CD14-positive monocyte (primary cell): ENCODE measurements around the gene JMJD7. TPM values are rescaled to one million over a fixed set of nuclear protein-coding genes. Genes with fewer than 3 reads are reported as not detected.

Source experiments
- DNase-seq, 3 donors: peaks; one replicate each; pipeline ENCODE4 v3.0.0-alpha.2; 2011 to 2022
- H2AFZ ChIP-seq: 2 replicates; pipeline ENCODE4 v1.6.0; 2012; ENCODE audit warnings: mild to moderate bottlenecking, low read depth, low read length, inconsistent platforms; ENCODE audit not compliant: insufficient read depth, poor library complexity, severe bottlenecking
- H3K27ac ChIP-seq, 2 donors: 1 replicate in 1 of 2; 2 replicates in 1 of 2; pipeline ENCODE4 v1.5.1; 2012 to 2013; ENCODE audit warnings: low read length in 2 of 2, control low read depth in 1 of 2, inconsistent platforms in 1 of 2, low read depth in 1 of 2, mild to moderate bottlenecking in 1 of 2
- H3K27me3 ChIP-seq, 2 donors: one replicate each; pipeline versions ENCODE4 v1.6.0 to v1.6.1; 2011 to 2013; ENCODE audit warnings: low read length in 2 of 2; ENCODE audit not compliant: control insufficient read depth in 2 of 2, insufficient read depth in 2 of 2
- H3K36me3 ChIP-seq, 2 donors: replicated peaks in 1 of 2; 1 replicate in 1 of 2; 2 replicates in 1 of 2; pipeline versions ENCODE4 v1.5.1 to v1.6.1; 2012 to 2013; ENCODE audit warnings: low read length in 2 of 2, control low read depth in 1 of 2, inconsistent platforms in 1 of 2, mild to moderate bottlenecking in 1 of 2; ENCODE audit not compliant: insufficient read depth in 2 of 2, control insufficient read depth in 1 of 2
- H3K4me1 ChIP-seq, 2 donors: 1 replicate in 1 of 2; 2 replicates in 1 of 2; pipeline versions ENCODE4 v1.5.1 to v1.6.1; 2012 to 2013; ENCODE audit warnings: low read length in 2 of 2, control low read depth in 1 of 2, inconsistent platforms in 1 of 2, mild to moderate bottlenecking in 1 of 2, moderate library complexity in 1 of 2; ENCODE audit not compliant: insufficient read depth in 2 of 2, control insufficient read depth in 1 of 2
- H3K4me2 ChIP-seq: replicated peaks from 2 replicates; pipeline ENCODE3; 2012; ENCODE audit warnings: low read length, moderate library complexity, mild to moderate bottlenecking; ENCODE audit not compliant: poor library complexity, severe bottlenecking; ENCODE audit errors: extremely low read depth
- H3K4me3 ChIP-seq, 3 experiments: fragments of 200-600 bp in 1 of 3; sonication (generic) in 1 of 3; replicated peaks in 1 of 3; 1 replicate in 2 of 3; 2 replicates in 1 of 3; pipeline ENCODE4 v1.5.1; 2011 to 2013; ENCODE audit warnings: low read length in 3 of 3, mild to moderate bottlenecking in 3 of 3, control low read depth in 2 of 3, low read depth in 2 of 3, inconsistent platforms in 1 of 3, moderate library complexity in 1 of 3
- H3K79me2 ChIP-seq: 2 replicates; pipeline ENCODE4 v1.6.0; 2012; ENCODE audit warnings: mild to moderate bottlenecking, control low read depth, inconsistent platforms, low read length, moderate library complexity; ENCODE audit not compliant: insufficient read depth
- H3K9ac ChIP-seq: 2 replicates; pipeline ENCODE4 v1.6.0; 2017; ENCODE audit warnings: low read length, mild to moderate bottlenecking; ENCODE audit not compliant: insufficient read depth, poor library complexity, severe bottlenecking
- H3K9me3 ChIP-seq, 2 donors: replicated peaks in 1 of 2; 1 replicate in 1 of 2; 2 replicates in 1 of 2; pipeline versions ENCODE4 v1.5.1 to v1.6.1; 2012 to 2013; ENCODE audit warnings: low read length in 2 of 2, control low read depth in 1 of 2; ENCODE audit not compliant: control insufficient read depth in 1 of 2, insufficient read depth in 1 of 2
- H4K20me1 ChIP-seq: 2 replicates; pipeline ENCODE4 v1.6.0; 2012; ENCODE audit warnings: mild to moderate bottlenecking, low read length, control low read depth, moderate library complexity; ENCODE audit not compliant: insufficient read depth
- H3K27ac Mint-ChIP-seq, 7 donors: one replicate each; pipeline ENCODE4 v1.8.0; 2020; ENCODE audit warnings: mild to moderate bottlenecking in 7 of 7, mixed read lengths in 7 of 7, moderate library complexity in 6 of 7, inconsistent platforms in 2 of 7
- H3K27me3 Mint-ChIP-seq, 3 donors: one replicate each; pipeline ENCODE4 v1.8.0; 2021 to 2022; ENCODE audit warnings: low read depth in 3 of 3, mild to moderate bottlenecking in 3 of 3, mixed read lengths in 3 of 3, moderate library complexity in 3 of 3, inconsistent platforms in 1 of 3
- H3K36me3 Mint-ChIP-seq, 2 donors: one replicate each; pipeline ENCODE4 v1.8.0; 2020; ENCODE audit warnings: mixed read lengths in 2 of 2, inconsistent platforms in 1 of 2, mild to moderate bottlenecking in 1 of 2
- H3K4me1 Mint-ChIP-seq: one replicate; pipeline ENCODE4 v1.8.0; 2020; ENCODE audit warnings: mild to moderate bottlenecking, mixed read lengths
- H3K4me3 Mint-ChIP-seq, 2 donors: one replicate each; pipeline ENCODE4 v1.8.0; 2020; ENCODE audit warnings: mild to moderate bottlenecking in 2 of 2, mixed read lengths in 2 of 2, moderate library complexity in 1 of 2
- H3K9me3 Mint-ChIP-seq, 7 donors: one replicate each; pipeline ENCODE4 v1.8.0; 2020 to 2022; ENCODE audit warnings: mixed read lengths in 7 of 7, mild to moderate bottlenecking in 6 of 7, moderate library complexity in 6 of 7, inconsistent platforms in 2 of 7
- WGBS: methylation state at CpG from one replicate; pipeline ENCODE4 v1.1.5; 2013; ENCODE audit warnings: missing lambda C conversion rate; ENCODE audit not compliant: insufficient coverage; 5-methylcytosine and 5-hydroxymethylcytosine counted together
- intact Hi-C, 2 donors: fragments of 100-400 bp; cut with micrococcal nuclease; formaldehyde crosslinking; loops; one replicate each; pipeline versions ENCODE4 v1.15.0 to v1.15.1; 2023
- polyA plus RNA-seq, 3 donors: library from polyadenylated mRNA; depleted of rRNA in 1 of 3; unstranded in 2 of 3; stranded (reverse) in 1 of 3; fragments of 300-500 nt in 2 of 3; fragments of >200 nt in 1 of 3; fragmentation: Illumina TruSeq in 2 of 3; gene quantifications; 1 replicate in 2 of 3; 2 replicates in 1 of 3; pipeline ENCODE4 v1.2.3, GENCODE V29; 2012 to 2021
- TF ChIP-seq, protein P1 (sequence below): fragments of 200-600 bp; IDR thresholded peaks from one replicate; pipeline ENCODE4 v1.8.0; 2022; ENCODE audit warnings: antibody characterized with exemption, mild to moderate bottlenecking

JMJD7 gene
- polyA plus RNA-seq, 3 donors, result 11.3 to 18.8 (median 15.2) TPM

GRCh38 chr15:41884458-41884857 lies 56.6 kb downstream of the JMJD7 start:
- Histone ChIP-seq H3K9me3 (no peaks in the 10 kb centered on the region), H3K79me2 (no peaks in the 10 kb centered on the region), H3K4me3 (no peak overlapping the region), H3K9ac (no peak overlapping the region), H4K20me1 (no peaks in the 10 kb centered on the region), H3K4me2 (no peak overlapping the region), H3K36me3 (no peaks in the 10 kb centered on the region), H3K4me1 (peaks cover 6 to 7% of the 10 kb centered on the region in 2 donors), H2AFZ (no peak overlapping the region), H3K27ac (no peak overlapping the region), H3K27me3 (peaks cover 4 to 31% of the 10 kb centered on the region in 2 donors)
- 98% methylated on average over 5 of the region's 7 CpGs for WGBS
- peaks cover 26 to 33% (median 31%) of the 10 kb centered on the region in 3 donors for H3K27me3 Mint-ChIP-seq
- intact Hi-C loops, result no loop called here
- H3K4me3 Mint-ChIP-seq, result no peak overlapping the region
- no peak for DNase-seq
- peaks cover 17% of the 10 kb centered on the region for H3K4me1 Mint-ChIP-seq
- TF ChIP-seq, protein P1, sequence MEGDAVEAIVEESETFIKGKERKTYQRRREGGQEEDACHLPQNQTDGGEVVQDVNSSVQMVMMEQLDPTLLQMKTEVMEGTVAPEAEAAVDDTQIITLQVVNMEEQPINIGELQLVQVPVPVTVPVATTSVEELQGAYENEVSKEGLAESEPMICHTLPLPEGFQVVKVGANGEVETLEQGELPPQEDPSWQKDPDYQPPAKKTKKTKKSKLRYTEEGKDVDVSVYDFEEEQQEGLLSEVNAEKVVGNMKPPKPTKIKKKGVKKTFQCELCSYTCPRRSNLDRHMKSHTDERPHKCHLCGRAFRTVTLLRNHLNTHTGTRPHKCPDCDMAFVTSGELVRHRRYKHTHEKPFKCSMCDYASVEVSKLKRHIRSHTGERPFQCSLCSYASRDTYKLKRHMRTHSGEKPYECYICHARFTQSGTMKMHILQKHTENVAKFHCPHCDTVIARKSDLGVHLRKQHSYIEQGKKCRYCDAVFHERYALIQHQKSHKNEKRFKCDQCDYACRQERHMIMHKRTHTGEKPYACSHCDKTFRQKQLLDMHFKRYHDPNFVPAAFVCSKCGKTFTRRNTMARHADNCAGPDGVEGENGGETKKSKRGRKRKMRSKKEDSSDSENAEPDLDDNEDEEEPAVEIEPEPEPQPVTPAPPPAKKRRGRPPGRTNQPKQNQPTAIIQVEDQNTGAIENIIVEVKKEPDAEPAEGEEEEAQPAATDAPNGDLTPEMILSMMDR, result no peak
- H3K27ac Mint-ChIP-seq, result peak overlapping the region in 1 of 7 donors; percentile 13
- H3K9me3 Mint-ChIP-seq, result peaks cover 0 to 5% (median 0%) of the 10 kb centered on the region in 7 donors
- H3K36me3 Mint-ChIP-seq, result peaks cover 6 to 13% of the 10 kb centered on the region in 2 donors

- Histone ChIP-seq H3K27ac (no peak overlapping the region), H3K4me2 (no peak overlapping the region), H2AFZ (no peak overlapping the region), H3K79me2 (no peaks in the 10 kb centered on the region), H3K9ac (no peak overlapping the region), H3K36me3 (no peaks in the 10 kb centered on the region), H3K9me3 (no peaks in the 10 kb centered on the region), H3K27me3 (peaks cover 4 to 24% of the 10 kb centered on the region in 2 donors), H4K20me1 (no peaks in the 10 kb centered on the region), H3K4me3 (no peak overlapping the region), H3K4me1 (peaks cover 6 to 7% of the 10 kb centered on the region in 2 donors)
- H3K27me3 Mint-ChIP-seq, result peaks cover 26 to 28% (median 27%) of the 10 kb centered on the region in 3 donors
- H3K27ac Mint-ChIP-seq, result peak overlapping the region in 1 of 7 donors; percentile 41
- H3K4me1 Mint-ChIP-seq, result peaks cover 17% of the 10 kb centered on the region
- no peak overlapping the region for H3K4me3 Mint-ChIP-seq
- intact Hi-C loops, result no loop called here
- H3K36me3 Mint-ChIP-seq, result peaks cover 6 to 13% of the 10 kb centered on the region in 2 donors
- TF ChIP-seq, protein P1, result no peak
- DNase-seq, result no peak
- H3K9me3 Mint-ChIP-seq, result peaks cover 0 to 5% (median 0%) of the 10 kb centered on the region in 7 donors
Measured at GRCh38 chr15:41885321-41885720, 57.4 kb downstream of the JMJD7 start.
